ENCODE results near the gene SARS2.
"Not testable (repeated sequence)": the region's sequence is repeated elsewhere in the genome, so short reads cannot be mapped to it uniquely, and the experiment has no call there.

Gene SARS2

GRCh38 chr19:38892841-38893240 lies 37.7 kb downstream of the SARS2 start:
- no peak for DNase-seq (ENCODE audit: low read depth)

DNA sequence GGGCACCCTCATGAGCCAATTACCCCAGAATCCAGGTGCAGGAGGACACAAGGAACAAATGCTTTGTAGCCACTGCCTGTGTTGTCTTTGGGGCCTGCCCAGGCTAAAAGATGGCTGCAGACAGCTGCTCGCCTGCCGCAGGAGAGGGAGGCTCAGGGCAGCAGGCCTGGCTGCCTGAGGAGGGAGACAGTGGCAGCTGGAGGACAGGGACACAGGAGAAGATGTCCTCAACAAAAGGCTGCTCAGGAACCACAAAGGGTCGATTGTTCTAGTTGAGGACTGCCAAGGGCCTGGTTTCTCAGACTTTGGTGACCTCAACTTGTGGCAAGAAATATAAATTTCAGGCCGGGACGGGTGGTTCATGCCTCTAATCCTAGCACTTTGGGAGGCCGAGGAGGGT lies 38.8 kb downstream of the SARS2 start:
- no peak for DNase-seq (ENCODE audit: low read depth)

- no peak for DNase-seq (ENCODE audit: low read depth)
Measured at GRCh38 chr19:38890686-38891085, 39.9 kb downstream of the SARS2 start.

GRCh38 chr19:38889803-38890202 lies 40.8 kb downstream of the SARS2 start:
- DNase-seq (ENCODE audit: low read depth), result no peak

DNA sequence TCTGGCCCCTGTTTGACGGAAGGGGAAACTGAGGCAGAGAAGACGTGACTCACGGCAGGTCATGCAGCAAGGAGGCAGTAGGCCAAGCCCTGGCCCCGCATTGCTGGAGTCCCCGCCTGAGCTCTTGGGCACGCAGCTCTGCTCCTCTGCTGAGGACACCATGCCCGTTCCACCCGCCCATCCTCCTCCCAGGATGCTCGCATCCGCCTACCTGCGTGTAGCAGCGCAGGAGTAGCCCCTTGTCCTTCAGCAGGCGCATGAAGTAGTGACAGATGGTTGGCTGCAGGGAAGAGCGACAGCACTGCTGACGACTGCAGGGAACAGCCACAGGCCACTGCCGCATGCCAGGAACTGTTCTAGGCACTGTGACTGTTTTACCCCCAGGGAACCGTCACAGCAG lies 41.7 kb downstream of the SARS2 start:
- DNase-seq (ENCODE audit: low read depth), result no peak

DNA sequence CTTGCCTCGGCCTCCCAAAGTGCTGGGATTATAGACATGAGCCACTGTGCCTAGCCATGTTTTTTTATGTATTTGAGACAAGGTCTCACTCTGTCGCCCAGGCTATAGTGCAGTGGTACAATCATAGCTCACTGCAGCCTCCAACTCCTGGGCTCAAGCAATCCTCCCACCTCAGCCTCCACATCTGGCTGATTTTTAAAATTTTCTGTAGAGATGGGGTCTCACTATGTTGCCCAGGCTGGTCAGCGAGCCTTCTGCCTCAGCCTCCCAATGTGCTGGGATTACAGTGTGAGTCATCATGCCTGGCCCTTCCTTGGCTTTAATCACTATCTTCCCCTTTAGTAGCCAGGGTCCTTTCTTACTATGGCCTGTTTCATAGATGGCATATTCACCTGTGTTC lies 45.9 kb downstream of the SARS2 start:
- not testable (repeated sequence) for DNase-seq (ENCODE audit: low read depth)

- DNase-seq (ENCODE audit: low read depth), result no peak
Measured at GRCh38 chr19:38883286-38883685, 47.3 kb downstream of the SARS2 start.

- DNase-seq (ENCODE audit: low read depth), result no peak
Measured at GRCh38 chr19:38880882-38881609, 49.5 kb downstream of the SARS2 start.

DNA sequence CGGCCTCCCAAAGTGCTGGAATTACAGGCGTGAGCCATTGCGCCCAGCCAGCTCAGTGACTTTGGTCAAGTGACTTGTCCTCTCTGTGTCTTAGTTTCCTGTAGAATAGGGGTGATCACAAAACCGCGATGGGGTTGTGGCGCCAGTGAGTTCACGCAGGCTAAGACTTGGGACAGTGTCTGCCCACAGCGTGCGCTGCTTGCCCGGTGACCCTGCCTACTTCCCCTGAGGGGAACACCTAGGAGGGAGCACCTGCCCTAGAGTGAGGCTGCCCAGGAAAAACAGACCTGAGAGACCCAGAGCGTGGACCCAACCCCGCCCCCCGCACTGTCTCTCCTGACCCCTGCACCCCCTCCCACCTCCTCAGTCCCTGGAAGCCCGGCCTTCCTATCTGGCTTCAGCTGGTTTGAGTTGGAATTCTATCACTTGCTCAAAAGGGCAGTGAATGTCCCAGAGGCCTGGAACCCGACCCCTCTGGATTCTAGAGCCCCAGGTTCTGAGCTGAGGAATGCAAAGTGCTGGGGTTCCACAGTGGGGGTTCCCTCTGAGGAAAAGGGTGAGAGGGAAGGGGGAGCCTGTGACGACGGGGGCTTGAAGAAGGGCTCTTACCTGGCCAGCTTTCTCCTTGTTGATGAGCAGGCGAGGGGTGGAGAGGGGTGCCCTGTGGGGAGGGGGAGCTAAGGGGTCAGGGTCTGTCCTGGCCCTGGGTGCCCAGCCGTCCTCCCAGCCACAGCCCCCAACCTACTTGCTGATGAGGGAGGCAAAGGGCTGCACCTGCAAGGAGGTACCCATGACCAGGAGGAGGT lies 50.3 kb downstream of the SARS2 start:
- no peak for DNase-seq (ENCODE audit: low read depth)

- no peak for DNase-seq (ENCODE audit: low read depth)
Measured at GRCh38 chr19:38879400-38879751, 51.2 kb downstream of the SARS2 start.

DNA sequence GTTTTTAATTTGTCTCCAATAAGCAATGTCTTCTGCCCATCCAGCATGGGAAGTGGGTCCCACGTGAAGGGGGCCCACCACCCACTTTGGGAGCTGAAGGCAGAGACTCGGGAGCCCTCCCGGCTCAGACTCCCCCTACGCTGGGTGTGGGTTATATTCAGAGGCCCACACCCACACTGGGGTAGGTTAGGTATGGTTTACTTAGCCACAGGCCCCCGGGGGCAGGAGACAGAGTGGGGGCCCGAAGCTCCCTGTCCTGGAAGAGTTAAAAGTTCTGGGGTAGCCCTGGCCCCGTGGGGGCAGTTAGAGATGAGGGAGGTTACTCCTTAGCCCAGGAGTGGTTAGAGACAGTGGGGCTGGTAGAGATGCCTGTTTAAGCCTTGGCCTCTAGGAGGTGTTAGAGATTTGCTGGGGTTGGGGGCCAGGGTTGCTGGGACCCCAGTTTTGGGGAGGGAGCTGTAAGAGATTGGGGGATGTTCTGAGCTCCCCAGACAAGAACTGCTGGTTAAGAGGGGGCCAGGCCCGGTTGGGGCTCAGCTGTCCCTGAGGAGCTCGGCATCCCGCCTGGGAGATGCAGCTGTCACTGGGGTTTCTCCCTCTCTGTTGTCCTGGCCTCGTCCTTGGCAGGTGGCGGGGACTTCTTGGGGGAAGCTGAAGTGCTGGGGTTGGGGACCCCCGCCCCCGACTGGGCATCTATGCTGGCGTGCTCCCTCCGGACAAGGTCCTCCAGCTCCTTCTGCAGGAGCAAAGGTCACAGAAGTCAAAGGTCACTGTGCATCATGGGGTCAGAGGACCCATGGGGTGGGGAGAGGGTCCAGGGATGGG lies 51.8 kb downstream of the SARS2 start:
- no peak for DNase-seq (ENCODE audit: low read depth)

DNA sequence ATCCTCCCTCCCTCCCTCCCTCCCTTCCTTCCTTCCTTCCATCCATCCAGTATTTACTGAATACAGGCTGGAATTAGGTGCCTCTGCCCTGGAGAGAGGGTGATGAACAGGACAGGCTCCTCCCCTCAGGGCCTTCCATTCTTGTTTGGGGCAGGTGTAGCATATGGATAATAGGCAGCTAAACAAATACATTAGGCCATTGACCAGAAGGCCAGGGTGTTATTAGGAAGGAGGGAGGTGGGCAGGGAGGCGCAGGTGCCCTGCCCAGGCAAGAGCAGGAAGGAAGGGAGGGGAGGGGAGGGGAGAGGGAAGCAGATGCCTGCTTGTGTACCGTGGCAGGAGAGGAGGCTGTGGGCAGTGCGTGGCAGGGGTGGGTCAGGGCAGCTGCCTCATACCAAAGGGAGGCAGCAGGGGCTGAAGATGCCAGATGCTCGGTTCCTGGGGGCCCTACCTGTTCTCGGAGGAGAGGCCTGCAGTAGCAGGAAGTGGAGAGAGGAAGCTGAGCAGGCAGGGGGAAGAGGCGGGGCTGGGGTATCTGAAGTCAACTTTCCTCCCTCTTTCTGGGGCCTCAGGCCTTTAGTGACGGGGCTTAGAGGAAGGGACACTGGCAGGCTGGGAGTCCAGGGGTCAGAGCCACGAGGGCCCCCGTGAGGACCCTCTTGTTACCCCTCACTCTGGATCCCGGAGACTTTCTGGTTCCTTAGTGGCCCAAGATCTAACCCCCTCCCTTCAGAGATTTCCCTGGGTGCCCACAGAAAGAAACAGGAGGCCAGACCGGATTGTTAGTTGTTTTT lies 52.6 kb downstream of the SARS2 start, which contains the start of gene RINL:
TSS of gene RINL (minus strand) at position 495 of the 794 bp plus-strand sequence. CDS start 1,533 bp downstream, outside the sequence.
- DNase-seq (ENCODE audit: low read depth), result no peak

DNA sequence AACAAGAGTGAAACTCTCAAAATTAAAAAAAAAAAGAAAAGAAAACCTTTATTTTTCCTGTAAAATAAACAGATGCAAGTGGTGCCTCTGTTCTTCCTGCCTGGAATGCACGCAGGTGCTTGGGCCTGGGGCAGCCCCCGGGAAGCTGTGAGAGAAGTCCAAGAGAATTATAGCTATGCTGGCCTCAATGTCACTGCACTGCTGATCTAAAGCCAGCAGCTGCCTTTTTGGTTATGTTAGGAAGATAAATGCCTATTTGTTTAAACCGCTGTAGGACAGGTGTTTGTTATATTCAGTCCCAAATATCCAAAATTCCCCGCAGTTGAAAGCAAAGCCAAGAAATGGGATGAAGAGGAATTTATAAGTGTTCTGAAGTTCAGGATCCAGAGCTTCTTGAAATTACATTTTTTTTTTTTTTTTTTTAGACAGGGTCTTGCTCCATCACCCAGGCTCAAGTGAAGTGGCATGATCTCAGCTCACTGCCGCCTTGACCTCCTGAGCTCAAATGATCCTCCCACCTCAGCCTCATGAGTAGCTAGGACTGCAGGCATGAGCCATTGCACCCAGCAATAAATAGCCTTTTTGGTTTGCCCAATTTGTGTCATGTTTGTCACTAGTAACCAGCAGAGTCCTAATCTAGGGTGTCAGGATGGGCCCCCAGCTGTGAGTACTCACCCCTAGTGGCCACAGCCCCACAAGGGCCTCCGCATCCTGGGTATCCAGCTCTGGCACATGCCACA lies 54.7 kb downstream of the SARS2 start:
- DNase-seq (ENCODE audit: low read depth), result no peak

DNA sequence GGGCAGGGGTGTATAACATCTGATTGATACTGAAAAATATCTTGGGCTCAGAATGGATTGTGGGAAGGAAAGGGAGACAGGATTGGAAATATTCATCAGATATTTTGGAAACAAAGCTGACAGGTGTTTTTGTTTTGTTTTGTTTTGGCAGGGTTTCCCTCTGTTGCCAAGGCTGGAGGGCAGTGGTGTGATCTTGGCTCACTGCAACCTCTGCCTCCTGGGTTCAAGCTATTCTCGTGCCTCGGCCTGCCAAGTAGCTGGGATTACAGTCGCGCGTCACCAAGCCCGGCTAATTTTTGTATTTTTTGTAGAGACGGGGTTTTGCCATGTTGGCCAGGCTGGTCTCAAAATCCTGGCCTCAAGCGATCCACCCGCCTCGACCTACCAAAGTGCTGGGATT lies 57.2 kb downstream of the SARS2 start:
- DNase-seq (ENCODE audit: low read depth), result not testable (repeated sequence)

DNA sequence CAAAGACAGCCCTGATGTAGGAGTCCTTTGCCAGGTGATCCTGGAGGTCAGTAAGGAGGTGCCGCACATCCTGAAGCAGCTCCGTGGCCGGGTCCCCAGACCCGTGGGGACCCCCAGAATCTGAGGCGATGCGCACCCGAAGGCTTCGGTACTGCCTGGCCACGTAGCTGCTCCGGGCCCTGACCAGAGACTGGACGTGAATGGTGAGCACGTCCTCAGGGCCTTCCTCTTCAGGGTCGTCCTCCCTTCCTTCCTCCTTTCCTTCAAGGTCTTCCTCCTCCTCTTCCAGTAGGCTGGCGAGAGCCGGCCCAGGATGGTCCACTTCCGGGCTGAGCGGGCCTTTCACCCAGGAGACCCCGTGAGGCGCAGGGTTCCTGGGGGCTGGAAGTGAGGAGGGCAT lies 60.0 kb downstream of the SARS2 start:
- DNase-seq (ENCODE audit: low read depth), result no peak

GRCh38 chr19:38869836-38870607 lies 60.5 kb downstream of the SARS2 start:
- DNase-seq (ENCODE audit: low read depth), result peak; percentile 84

- no peak for DNase-seq (ENCODE audit: low read depth)
Measured at GRCh38 chr19:38869160-38869835, 61.3 kb downstream of the SARS2 start.

GRCh38 chr19:38868551-38868950 lies 62.0 kb downstream of the SARS2 start:
- no peak for DNase-seq (ENCODE audit: low read depth)

GRCh38 chr19:38867171-38867780 lies 63.3 kb downstream of the SARS2 start:
- no peak for DNase-seq (ENCODE audit: low read depth)
